ENCODE data around the gene IGLL5.

IGLL5 gene

GRCh38 chr22:22925805-22926369 is 38.3 kb downstream of the IGLL5 start:
- Histone ChIP-seq H3K9me3 (ENCODE audit: insufficient read depth, low read depth, low read length) (peaks cover 3% of the 10 kb centered on the region), H3K4ac (ENCODE audit: low read depth, low read length) (no peak overlapping the region), H3K27ac (ENCODE audit: low read depth, low read length) (no peak overlapping the region), H3K4me2 (ENCODE audit: low read length) (no peak overlapping the region), H3K9ac (ENCODE audit: low read length) (no peak overlapping the region), H2BK5ac (ENCODE audit: low read depth, low read length, poor library complexity) (no peak overlapping the region), H3K4me1 (ENCODE audit: control insufficient read depth in 1 of 2, insufficient read depth in 2 of 2, low read length in 2 of 2) (no peaks in the 10 kb centered on the region), H2AK5ac (ENCODE audit: low read length) (no peak overlapping the region), H3K27me3 (ENCODE audit: insufficient read depth, low read length) (no peaks in the 10 kb centered on the region), H3K79me1 (ENCODE audit: low read length) (no peaks in the 10 kb centered on the region), H2AFZ (ENCODE audit: insufficient read depth, low read length, poor library complexity) (no peak overlapping the region), H4K91ac (ENCODE audit: low read depth, low read length) (no peak overlapping the region), H3K14ac (ENCODE audit: low read length) (no peak overlapping the region), H3K36me3 (ENCODE audit: control insufficient read depth in 1 of 2, insufficient read depth in 2 of 2, low read length in 2 of 2) (no peaks in the 10 kb centered on the region), H2BK120ac (ENCODE audit: insufficient read depth, low read length, poor library complexity) (no peak overlapping the region), H3K23ac (ENCODE audit: low read length) (no peak overlapping the region), H3K18ac (ENCODE audit: low read length) (no peak overlapping the region), H3K4me3 (ENCODE audit: low read depth, low read length) (no peak overlapping the region), H2BK12ac (ENCODE audit: low read length) (no peak overlapping the region), H4K12ac (ENCODE audit: low read depth, low read length) (no peak overlapping the region), H3K79me2 (ENCODE audit: control insufficient read depth, insufficient read depth, low read length, poor library complexity) (no peaks in the 10 kb centered on the region), H4K8ac (ENCODE audit: low read depth, low read length) (no peak overlapping the region)
- WGBS (ENCODE audit: extremely low coverage, insufficient coverage, insufficient read length) = no CpG with 5 or more reads among the region's 8 CpGs
- DNase-seq = no peak

- H3K4me1 ChIP-seq (ENCODE audit: control insufficient read depth in 1 of 2, insufficient read depth in 2 of 2, low read length in 2 of 2) = no peaks in the 10 kb centered on the region
- H4K8ac ChIP-seq (ENCODE audit: low read depth, low read length) = no peak overlapping the region
- no peak overlapping the region for H3K4me2 ChIP-seq (ENCODE audit: low read length)
- H3K79me1 ChIP-seq (ENCODE audit: low read length) = no peaks in the 10 kb centered on the region
- no peak for DNase-seq
- H3K4me3 ChIP-seq (ENCODE audit: low read depth, low read length) = no peak overlapping the region
- H3K4ac ChIP-seq (ENCODE audit: low read depth, low read length) = no peak overlapping the region
- H2BK120ac ChIP-seq (ENCODE audit: insufficient read depth, low read length, poor library complexity) = no peak overlapping the region
- H2BK5ac ChIP-seq (ENCODE audit: low read depth, low read length, poor library complexity) = no peak overlapping the region
- WGBS (ENCODE audit: extremely low coverage, insufficient coverage, insufficient read length) = no CpG with 5 or more reads among the region's 13 CpGs
- H3K27me3 ChIP-seq (ENCODE audit: insufficient read depth, low read length) = no peaks in the 10 kb centered on the region
- no peaks in the 10 kb centered on the region for H3K79me2 ChIP-seq (ENCODE audit: control insufficient read depth, insufficient read depth, low read length, poor library complexity)
- no peaks in the 10 kb centered on the region for H3K36me3 ChIP-seq (ENCODE audit: control insufficient read depth in 1 of 2, insufficient read depth in 2 of 2, low read length in 2 of 2)
- H3K27ac ChIP-seq (ENCODE audit: low read depth, low read length) = no peak overlapping the region
- H3K9me3 ChIP-seq (ENCODE audit: insufficient read depth, low read depth, low read length) = peaks cover 3% of the 10 kb centered on the region
- H3K23ac ChIP-seq (ENCODE audit: low read length) = no peak overlapping the region
- H2AFZ ChIP-seq (ENCODE audit: insufficient read depth, low read length, poor library complexity) = no peak overlapping the region
- H2BK12ac ChIP-seq (ENCODE audit: low read length) = no peak overlapping the region
- H3K9ac ChIP-seq (ENCODE audit: low read length) = no peak overlapping the region
- H3K18ac ChIP-seq (ENCODE audit: low read length) = no peak overlapping the region
- no peak overlapping the region for H4K91ac ChIP-seq (ENCODE audit: low read depth, low read length)
- H3K14ac ChIP-seq (ENCODE audit: low read length) = no peak overlapping the region
- H2AK5ac ChIP-seq (ENCODE audit: low read length) = no peak overlapping the region
- no peak overlapping the region for H4K12ac ChIP-seq (ENCODE audit: low read depth, low read length)
Observed at GRCh38 chr22:22926370-22927195, 39.0 kb downstream of the IGLL5 start.

- no peak overlapping the region for H2AK5ac ChIP-seq (ENCODE audit: low read length)
- no peak overlapping the region for H2AFZ ChIP-seq (ENCODE audit: insufficient read depth, low read length, poor library complexity)
- WGBS (ENCODE audit: extremely low coverage, insufficient coverage, insufficient read length) = no CpG with 5 or more reads among the region's 21 CpGs
- H4K12ac ChIP-seq (ENCODE audit: low read depth, low read length) = no peak overlapping the region
- H3K27ac ChIP-seq (ENCODE audit: low read depth, low read length) = no peak overlapping the region
- H4K91ac ChIP-seq (ENCODE audit: low read depth, low read length) = no peak overlapping the region
- no peak overlapping the region for H3K4me3 ChIP-seq (ENCODE audit: low read depth, low read length)
- H2BK5ac ChIP-seq (ENCODE audit: low read depth, low read length, poor library complexity) = no peak overlapping the region
- H3K4ac ChIP-seq (ENCODE audit: low read depth, low read length) = no peak overlapping the region
- H3K27me3 ChIP-seq (ENCODE audit: insufficient read depth, low read length) = no peaks in the 10 kb centered on the region
- no peaks in the 10 kb centered on the region for H3K79me1 ChIP-seq (ENCODE audit: low read length)
- DNase-seq = peak in 1 of 2 donors; percentile 3
- peaks cover 3% of the 10 kb centered on the region for H3K9me3 ChIP-seq (ENCODE audit: insufficient read depth, low read depth, low read length)
- H2BK120ac ChIP-seq (ENCODE audit: insufficient read depth, low read length, poor library complexity) = no peak overlapping the region
- H3K14ac ChIP-seq (ENCODE audit: low read length) = no peak overlapping the region
- H3K36me3 ChIP-seq (ENCODE audit: control insufficient read depth in 1 of 2, insufficient read depth in 2 of 2, low read length in 2 of 2) = no peaks in the 10 kb centered on the region
- H3K9ac ChIP-seq (ENCODE audit: low read length) = no peak overlapping the region
- H3K4me1 ChIP-seq (ENCODE audit: control insufficient read depth in 1 of 2, insufficient read depth in 2 of 2, low read length in 2 of 2) = no peaks in the 10 kb centered on the region
- no peak overlapping the region for H2BK12ac ChIP-seq (ENCODE audit: low read length)
- H4K8ac ChIP-seq (ENCODE audit: low read depth, low read length) = no peak overlapping the region
- no peak overlapping the region for H3K23ac ChIP-seq (ENCODE audit: low read length)
- no peak overlapping the region for H3K4me2 ChIP-seq (ENCODE audit: low read length)
- H3K79me2 ChIP-seq (ENCODE audit: control insufficient read depth, insufficient read depth, low read length, poor library complexity) = no peaks in the 10 kb centered on the region
- H3K18ac ChIP-seq (ENCODE audit: low read length) = no peak overlapping the region
Observed at GRCh38 chr22:22927196-22927887, 39.7 kb downstream of the IGLL5 start.

GRCh38 chr22:22927888-22928665 is 40.5 kb downstream of the IGLL5 start:
- no peak overlapping the region for H2AFZ ChIP-seq (ENCODE audit: insufficient read depth, low read length, poor library complexity)
- no peak overlapping the region for H3K23ac ChIP-seq (ENCODE audit: low read length)
- H3K9ac ChIP-seq (ENCODE audit: low read length) = no peak overlapping the region
- H4K8ac ChIP-seq (ENCODE audit: low read depth, low read length) = no peak overlapping the region
- no peak overlapping the region for H3K18ac ChIP-seq (ENCODE audit: low read length)
- WGBS (ENCODE audit: extremely low coverage, insufficient coverage, insufficient read length) = no CpG with 5 or more reads among the region's 7 CpGs
- no peaks in the 10 kb centered on the region for H3K4me1 ChIP-seq (ENCODE audit: control insufficient read depth in 1 of 2, insufficient read depth in 2 of 2, low read length in 2 of 2)
- no peak overlapping the region for H3K27ac ChIP-seq (ENCODE audit: low read depth, low read length)
- no peak overlapping the region for H4K91ac ChIP-seq (ENCODE audit: low read depth, low read length)
- no peak overlapping the region for H2AK5ac ChIP-seq (ENCODE audit: low read length)
- DNase-seq = no peak
- H3K9me3 ChIP-seq (ENCODE audit: insufficient read depth, low read depth, low read length) = peaks cover 3% of the 10 kb centered on the region
- H2BK5ac ChIP-seq (ENCODE audit: low read depth, low read length, poor library complexity) = no peak overlapping the region
- no peak overlapping the region for H4K12ac ChIP-seq (ENCODE audit: low read depth, low read length)
- no peak overlapping the region for H2BK12ac ChIP-seq (ENCODE audit: low read length)
- no peaks in the 10 kb centered on the region for H3K79me2 ChIP-seq (ENCODE audit: control insufficient read depth, insufficient read depth, low read length, poor library complexity)
- H2BK120ac ChIP-seq (ENCODE audit: insufficient read depth, low read length, poor library complexity) = no peak overlapping the region
- no peaks in the 10 kb centered on the region for H3K79me1 ChIP-seq (ENCODE audit: low read length)
- H3K4me2 ChIP-seq (ENCODE audit: low read length) = no peak overlapping the region
- no peak overlapping the region for H3K4me3 ChIP-seq (ENCODE audit: low read depth, low read length)
- H3K4ac ChIP-seq (ENCODE audit: low read depth, low read length) = no peak overlapping the region
- no peaks in the 10 kb centered on the region for H3K27me3 ChIP-seq (ENCODE audit: insufficient read depth, low read length)
- no peak overlapping the region for H3K14ac ChIP-seq (ENCODE audit: low read length)
- H3K36me3 ChIP-seq (ENCODE audit: control insufficient read depth in 1 of 2, insufficient read depth in 2 of 2, low read length in 2 of 2) = no peaks in the 10 kb centered on the region

All from trophoblast cell (in vitro differentiated cells and primary cell).